NOMO-1 treated with DMSO at 0.1 percent for 48 hours (cell line): ENCODE data around the gene PF4V1.

Experiments
- DNase-seq: peaks from one replicate; lab custom pipeline; 2025; ENCODE audit not compliant: unreplicated experiment; lab: John Stamatoyannopoulos, UW

Gene PF4V1

DNA sequence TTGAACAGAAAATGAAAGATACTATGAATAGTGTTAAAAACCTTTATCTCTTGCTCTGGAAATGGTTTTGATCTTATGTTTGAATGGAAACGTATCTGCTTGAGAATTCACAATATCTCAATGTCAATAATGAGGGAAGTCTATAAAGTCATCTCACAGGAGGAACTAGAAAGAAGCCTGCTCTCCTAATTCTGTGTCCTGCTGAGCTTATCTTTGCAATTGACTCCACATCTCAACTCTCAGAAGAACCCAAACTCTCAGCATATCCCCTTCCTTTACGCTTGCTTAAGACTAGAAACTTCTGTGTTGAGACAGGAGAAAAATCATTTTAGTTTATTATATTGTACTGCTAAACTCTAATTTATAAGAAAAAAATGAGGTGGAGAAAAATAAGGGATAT is 8.3 kb upstream of the PF4V1 start:
- DNase-seq = peak; percentile 16

DNA sequence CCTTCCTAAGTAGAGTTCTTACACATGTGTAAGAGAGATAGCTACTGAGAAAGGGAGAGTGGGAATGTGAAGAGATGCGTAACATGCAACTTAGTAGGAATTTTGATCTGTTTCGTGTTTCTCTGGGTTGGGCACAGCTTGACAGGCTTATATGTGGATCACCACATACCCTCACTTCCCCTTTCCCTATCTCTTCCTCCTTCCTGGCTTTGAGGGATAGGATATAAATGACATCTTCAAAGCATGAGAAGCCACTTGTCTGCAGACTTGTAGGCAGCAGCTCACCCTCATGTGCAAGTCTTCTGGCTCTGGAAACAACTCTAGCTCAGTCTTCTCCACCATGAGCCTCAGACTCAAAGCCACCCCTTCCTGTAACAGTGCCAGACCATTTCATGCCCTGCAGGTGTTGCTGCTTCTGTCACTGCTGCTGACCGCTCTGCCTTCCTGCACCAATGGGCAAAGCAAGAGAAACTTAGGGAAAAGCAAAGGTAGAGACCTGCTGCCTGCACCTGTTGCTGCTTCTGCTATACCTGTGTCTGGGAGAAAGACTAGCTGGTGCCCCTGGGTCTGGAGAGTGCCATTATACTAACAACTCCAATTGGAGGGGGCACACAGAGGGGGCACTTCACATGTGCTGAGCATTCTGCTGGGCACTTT is 5.4 kb upstream of the PF4V1 start:
- peak; percentile 25 for DNase-seq

DNA sequence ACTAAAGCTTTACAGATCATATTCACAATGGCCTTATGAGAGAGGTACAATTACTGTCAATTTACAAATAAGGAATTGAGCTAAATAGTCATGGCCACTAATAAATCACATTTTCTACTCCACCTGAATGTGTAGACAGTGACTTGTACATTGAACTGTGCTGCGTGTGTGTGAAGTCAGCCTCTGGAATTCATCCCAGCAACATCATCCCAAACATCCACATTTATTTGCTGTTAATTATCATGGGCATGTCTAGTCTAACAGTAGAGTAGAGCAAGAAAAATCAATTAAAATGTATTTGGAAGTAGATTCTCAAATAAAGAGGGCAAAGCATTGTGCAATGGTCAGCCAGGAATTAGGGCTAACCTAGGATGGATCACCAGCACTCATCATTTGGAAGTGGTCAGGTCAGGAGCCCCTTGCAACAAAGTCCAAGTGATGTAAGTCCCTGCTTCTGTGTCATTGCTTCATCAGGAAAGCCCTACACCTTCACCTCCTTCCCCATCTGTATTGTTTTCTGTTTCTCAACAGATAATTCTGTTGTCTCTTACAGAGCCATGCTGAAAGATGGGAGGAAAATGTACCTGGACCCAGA is 4.8 kb upstream of the PF4V1 start:
- no peak for DNase-seq

DNA sequence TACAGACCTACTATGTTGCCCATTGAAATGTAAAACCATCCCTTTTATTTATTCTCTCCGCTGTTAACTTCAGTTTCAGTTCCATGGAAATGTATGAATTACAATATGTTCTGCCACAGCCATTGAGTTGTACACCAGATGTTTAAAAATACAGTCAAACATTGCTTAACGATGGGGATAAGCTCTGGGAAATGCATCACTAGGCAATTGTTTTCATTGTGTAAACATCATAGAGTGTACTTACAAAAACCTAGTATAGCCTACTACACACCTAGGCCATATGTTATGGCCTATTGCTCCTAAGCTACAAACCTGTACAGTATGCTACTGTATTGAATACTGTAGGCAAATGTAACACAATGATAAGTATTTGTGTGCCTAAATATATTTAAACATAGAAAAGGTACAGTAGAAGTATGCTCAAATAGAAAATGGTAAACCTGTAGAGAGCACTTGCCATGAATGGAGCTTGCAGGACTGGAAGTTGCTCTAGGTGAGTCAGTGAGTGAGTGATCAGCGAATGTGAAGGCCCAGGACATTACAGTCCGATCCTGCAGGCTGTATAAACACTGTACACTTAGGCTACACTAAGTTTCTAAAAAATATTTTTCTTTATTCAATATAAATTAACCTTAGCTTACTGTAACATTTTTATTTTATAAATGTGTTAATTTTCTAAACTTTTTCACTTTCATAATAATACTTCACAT is 2.7 kb upstream of the PF4V1 start:
- no peak for DNase-seq

DNA sequence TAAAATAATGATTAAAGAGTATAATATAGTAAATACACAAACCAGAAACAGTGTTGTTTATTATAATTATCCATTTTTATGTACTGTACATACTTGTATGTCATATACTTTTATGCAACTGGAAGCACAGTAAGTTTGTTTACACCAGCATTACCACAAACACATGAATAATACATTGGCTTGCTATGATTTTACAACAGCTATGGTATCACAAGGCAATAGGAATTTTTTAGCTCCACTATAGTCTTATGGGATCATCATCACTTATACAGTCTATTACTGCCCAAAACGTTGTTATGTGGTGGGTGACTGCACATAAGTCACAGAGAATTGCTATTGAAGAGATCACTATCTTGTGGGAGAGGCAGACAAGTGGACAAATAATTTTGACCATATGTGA is 1.8 kb upstream of the PF4V1 start:
- DNase-seq = no peak

DNA sequence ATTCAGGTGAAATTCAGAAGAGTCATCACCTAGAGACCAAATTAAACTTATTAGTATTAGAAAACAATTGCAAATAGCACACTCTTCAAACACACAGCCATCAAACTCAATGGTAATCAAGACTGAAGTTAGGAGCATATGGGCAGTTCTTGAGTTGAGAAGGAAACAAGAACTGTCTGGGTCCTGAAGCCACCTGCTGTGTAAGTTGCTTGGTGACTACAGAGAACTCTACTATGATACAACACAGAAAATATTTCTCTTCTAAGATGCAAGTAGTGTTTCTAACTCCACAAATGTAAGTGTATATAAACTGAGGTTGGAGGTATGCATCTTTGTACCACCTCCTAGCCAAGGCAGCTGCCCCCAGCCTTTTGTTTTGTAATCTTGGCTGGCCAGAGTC is 325 bp upstream of the PF4V1 start:
- DNase-seq = no peak

DNA sequence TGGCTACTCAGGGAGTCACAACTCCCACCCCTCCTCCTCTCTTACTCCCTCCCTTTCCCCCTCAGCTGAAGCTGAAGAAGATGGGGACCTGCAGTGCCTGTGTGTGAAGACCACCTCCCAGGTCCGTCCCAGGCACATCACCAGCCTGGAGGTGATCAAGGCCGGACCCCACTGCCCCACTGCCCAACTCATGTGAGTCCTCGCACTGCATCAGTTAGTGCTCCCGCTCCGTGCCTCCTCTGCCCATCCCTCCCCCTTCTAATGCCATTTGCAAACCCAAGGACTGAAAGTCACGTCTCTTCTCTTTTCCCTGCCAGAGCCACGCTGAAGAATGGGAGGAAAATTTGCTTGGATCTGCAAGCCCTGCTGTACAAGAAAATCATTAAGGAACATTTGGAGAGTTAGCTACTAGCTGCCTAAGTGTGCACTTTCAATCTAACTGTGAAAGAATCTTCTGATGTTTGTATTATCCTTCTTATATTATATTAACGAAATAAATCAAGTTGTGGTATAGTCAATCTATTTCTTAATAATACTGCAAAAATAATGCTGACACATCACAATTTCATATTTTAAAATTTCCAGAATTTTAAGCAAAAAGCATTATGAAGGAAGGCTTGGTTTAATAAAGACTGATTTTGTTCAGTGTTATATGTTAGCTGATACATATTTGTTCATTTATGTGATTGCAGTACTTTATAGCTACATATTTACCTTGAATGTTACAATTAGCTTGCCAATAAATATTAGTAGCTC is 800 bp downstream of the PF4V1 start:
- DNase-seq = no peak

DNA sequence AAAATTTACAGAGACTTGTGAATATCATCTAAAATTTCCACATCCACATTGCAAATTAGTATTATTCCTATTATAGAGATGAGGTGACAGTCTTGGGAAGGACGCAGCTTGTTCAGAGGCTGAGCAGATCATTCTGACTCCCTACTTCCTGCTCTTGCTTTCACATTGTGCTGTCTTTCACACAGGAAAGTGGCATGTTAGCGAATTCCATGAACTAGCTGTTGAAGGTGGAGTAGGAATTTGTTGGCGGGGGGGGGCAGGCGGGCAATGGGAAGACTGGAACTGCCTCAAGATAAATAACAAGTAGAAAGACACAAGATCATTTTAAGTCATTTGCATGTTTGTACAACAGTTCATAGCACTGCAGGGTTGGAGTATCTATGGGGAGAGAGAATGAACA is 2.3 kb downstream of the PF4V1 start:
- DNase-seq = no peak

DNA sequence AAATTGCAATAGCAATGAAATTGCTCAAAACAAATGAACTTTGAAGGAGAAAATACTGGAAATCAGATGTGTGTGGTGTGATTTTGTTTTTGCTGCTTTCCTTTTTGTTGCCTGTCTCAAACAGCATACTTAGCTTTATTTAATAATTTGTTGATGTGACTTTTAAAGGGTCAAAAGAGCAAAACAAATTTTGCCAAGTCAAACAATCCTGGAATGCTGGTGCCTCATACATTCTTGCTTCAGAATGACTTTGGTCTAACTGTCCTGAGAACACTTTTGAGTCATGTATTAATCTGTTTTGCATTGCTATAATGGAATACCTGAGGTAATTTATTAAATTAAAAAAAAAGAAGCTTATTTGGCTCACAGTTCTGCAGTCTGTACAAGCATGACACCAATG is 3.4 kb downstream of the PF4V1 start:
- DNase-seq = no peak

DNA sequence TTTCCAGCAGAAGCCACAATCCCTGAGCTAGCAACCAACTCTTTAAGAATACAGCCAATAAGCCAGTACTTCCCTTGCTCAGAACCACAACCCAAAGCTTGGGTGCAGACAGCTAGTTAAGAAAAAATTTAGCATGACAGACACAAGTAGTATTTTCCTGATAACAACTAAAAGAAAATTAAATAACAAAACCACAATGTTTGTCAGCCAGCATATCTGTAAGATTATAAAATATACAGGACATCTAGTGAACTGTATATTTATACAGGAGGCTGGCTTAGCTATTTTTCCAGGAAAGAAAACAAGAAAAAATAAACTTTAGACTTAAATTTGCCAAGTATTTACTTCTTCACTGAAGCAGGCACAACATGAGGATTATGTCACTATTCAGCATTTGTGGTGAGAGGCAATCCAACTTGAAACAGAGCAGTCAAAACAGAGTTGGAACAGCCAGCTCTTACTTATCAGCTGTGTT is 6.6 kb downstream of the PF4V1 start:
- no peak for DNase-seq

DNA sequence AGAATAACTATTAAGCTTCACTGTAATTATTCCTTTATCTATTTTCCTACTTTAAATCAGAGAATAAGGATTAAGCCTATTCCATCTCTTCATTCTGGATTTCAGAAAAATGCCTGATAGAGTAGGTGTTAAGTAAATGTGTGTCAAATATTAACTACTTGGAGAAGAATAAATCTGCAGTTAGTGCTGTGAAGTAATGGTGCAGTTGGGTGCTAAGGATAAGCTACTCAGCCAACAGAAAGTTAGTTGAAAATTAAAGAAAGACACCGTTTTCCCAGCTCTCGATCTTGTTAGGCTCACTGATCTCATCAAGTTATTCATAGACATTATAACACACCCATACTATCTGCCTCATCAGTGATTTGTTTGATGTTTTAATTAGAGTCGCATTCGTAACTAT is 7.1 kb downstream of the PF4V1 start:
- DNase-seq = no peak

DNA sequence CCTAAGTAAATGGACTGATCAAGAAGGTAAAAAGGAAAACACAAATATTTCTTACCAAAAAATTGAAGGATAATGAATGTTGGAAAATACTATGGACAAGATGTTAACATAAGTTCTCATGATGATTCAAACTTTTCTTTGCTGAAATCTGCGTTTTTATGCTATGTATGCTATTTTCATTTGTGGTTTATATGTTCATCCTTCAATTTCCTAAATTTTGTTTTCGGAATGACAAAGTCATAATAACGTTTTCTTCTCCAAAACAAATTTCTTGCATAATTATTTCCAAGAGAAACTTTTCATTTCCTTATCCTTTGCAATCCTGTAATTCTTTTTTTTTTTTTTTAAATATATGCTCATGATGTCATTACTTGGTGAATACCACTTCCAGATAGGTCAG is 7.8 kb downstream of the PF4V1 start:
- no peak for DNase-seq

DNA sequence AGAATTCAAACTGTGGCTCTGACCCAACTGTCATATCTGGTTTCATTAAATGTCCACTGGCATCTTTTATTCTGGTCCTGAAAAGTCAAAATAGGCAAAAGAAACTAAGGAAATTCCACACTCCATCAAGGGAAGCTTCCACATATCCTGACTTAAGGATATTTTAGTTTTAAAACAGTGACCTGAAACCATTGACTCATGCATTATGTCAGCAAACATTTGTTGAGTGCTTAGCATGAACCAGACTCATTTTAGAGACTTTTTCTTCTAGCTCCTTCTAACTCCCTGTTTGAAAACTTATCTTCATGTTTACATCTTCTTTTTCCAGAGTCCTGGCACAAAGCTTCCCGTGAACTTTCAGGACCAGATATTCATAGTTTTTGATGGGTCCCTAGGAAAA is 9.2 kb downstream of the PF4V1 start:
- no peak for DNase-seq

DNA sequence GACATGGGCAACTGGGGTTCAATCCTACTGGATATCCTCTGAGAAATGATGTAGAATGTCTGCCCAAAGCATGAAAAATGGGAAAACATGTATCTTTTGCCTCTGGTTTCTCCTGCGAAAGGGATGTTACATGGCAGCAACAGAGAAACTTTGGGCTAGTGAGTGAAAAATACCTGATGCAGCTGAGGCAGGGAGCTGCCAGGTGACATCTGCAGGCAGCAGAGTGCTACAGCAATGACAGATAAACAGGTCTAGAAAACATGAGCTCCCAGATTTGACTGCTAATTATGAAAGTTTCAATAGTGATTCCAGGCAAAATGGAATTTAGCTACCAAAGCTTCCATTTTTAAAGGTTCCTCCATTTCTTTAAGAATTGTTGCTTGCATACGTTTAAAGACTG is 11.3 kb downstream of the PF4V1 start:
- no peak for DNase-seq

DNA sequence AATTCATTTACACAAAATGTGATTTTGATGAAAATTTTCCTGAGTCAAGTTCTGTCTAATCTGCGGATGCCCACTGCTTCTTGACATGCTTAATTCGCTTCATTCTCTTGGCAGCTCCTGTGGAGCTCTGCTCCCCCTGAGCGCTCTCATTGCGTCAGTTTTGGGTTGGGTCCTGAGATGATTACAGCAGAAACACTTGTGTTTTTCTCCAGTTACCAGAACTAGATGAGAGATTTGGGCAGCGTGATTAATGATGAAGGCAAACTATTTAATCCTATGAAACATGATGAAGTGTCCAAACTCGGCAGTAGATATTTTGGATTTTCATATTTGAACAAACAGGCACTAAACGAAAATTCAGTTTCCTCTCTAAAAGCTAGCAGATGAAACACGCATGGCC is 11.9 kb downstream of the PF4V1 start:
- no peak for DNase-seq

DNA sequence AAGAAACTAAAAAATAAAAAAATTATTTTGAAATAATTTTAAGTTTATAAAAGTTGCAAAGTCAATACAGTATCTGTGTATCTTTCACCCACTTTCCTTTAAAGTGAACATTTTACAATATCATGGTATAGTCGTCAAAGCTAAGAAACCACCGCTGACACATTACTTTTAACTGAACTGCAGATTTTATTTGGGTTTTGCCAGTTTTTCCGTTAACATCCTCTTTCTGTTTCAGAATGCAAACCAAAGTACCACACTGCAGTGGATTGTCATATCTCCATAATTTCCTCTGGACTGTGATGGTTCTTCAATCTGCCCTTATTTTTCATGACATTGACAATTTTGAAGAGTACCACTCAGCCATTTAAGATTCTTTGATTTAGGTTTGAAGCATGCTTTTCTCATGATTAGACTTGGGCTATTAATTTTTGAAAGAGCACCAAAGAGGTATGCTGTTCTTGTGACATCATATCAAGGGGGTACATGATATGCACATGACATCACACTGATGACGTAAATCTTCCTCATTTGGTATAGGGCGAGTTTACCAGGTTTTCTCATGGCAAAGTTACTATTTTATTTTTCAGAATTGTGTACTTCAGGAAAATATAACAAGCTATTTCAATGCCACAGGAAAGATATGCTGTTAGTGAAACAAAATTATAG is 12.5 kb downstream of the PF4V1 start:
- DNase-seq = peak; percentile 5

DNA sequence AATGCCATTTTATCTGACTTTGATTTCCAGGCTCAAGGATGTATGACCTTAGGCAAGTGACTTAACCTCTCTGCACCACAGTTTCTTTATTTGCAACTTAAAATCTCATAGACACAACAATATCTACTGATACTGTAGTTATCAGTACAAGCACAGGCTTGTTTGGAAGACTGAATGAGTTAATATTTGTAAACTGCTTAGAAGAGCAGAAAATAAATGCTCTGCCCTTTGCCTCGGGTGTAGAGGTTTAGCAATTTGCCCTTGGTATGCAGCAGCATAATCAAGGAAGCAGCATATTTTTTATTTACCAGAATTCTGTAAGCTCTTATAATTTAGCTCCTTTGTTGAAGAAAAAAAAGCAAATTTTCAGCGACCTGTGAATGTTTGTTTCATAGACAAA is 13.2 kb downstream of the PF4V1 start:
- DNase-seq = no peak

DNA sequence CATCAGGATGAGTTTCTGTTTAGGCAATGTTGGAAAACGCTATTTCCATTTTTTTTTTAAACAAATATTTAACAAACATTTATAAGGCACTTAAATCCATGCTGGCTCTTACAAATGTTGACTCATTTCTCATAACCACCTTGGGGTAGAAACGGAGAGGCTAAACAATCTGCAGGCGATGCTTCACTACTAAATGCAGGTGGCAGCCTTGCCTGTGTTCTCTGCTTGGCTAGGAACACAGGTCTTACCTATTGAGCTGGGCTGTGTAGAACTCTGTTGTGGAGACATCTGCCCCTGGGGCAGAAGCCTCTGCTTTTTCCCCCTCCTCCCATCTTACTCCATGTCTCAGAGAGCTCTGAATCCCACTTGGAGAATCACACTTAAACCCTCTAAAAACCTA is 14.7 kb downstream of the PF4V1 start:
- no peak for DNase-seq

DNA sequence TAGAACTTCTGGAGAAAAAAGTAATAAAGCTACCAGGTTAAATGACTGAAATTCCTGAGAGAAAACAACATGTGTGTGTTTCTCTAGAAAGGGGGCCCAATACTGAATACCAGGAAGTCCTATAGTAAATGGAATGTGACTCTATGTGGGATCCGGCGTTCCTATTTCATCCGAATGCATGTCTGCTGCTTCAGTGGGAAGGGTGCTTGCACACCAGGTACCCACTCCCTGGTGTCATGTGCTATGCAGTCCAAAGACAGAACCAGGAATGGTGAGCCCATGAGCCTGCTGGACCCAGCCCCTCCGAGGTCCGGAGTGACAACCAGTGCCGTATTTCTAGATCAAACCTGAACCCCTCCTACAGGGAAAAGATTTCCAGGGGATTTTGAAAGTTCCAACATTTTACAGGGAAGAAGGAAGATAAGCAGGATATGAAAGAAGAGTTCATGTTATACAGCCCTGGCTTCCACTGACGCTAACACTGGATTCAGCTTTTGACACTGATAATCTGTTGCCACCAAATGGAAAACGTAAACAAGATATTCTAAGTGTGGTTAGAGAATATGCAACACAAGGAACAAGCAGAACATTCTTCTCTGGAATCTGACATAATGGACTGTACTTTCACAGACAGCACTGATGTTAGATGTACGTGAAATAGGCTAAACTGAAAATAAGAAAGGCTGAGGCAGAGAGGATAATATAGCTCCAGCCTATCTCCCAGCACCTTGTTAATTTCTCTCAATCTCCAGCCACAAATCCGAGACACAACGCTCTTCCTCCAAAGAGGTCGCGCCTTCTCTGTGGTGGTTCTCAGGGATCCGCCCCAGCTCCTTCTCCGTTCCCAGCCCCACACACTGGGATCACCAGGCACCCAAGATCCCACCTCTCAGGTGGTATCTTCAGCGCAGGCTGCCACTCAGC is 15.4 kb downstream of the PF4V1 start:
- DNase-seq = no peak
